ENCODE measurements around the gene BTN3A1. TPM values are rescaled to one million over a fixed set of nuclear protein-coding genes. Genes with fewer than 3 reads are reported as not detected.

Gene BTN3A1
- total and polyA plus RNA-seq, 2 of the 13 experiments (the other 11 are each of a cell fraction or from before 2014, with no cell fraction given), result 13.3 to 14.0 TPM

GRCh38 chr6:26420688-26421171, 18.7 kb downstream of the BTN3A1 start (continued):
- TF ChIP-seq E2F2 (CRISPR knock-in tag; IDR thresholded peaks at IDR 0.05; ENCODE audit: borderline replicate concordance) (no peak), ZNF235 (CRISPR knock-in tag; IDR thresholded peaks at IDR 0.05; ENCODE audit: borderline replicate concordance) (no peak), ZBTB49 (CRISPR knock-in tag; IDR thresholded peaks at IDR 0.05; ENCODE audit: borderline replicate concordance) (no peak), SATB2 (CRISPR knock-in tag; IDR thresholded peaks at IDR 0.05) (no peak), ZBED4 (CRISPR knock-in tag; IDR thresholded peaks at IDR 0.05; ENCODE audit: borderline replicate concordance) (0 out of 2 replicates have a peak, but pooled peaks have one; percentile 52), CBX5 (CRISPR knock-in tag; IDR thresholded peaks at IDR 0.05; ENCODE audit: borderline replicate concordance) (no peak), ZNF468 (CRISPR knock-in tag; IDR thresholded peaks at IDR 0.05) (no peak), RELA (CRISPR knock-in tag; IDR thresholded peaks at IDR 0.05) (no peak)
